ENCODE measurements around the gene PPP1R1A.

DNA sequence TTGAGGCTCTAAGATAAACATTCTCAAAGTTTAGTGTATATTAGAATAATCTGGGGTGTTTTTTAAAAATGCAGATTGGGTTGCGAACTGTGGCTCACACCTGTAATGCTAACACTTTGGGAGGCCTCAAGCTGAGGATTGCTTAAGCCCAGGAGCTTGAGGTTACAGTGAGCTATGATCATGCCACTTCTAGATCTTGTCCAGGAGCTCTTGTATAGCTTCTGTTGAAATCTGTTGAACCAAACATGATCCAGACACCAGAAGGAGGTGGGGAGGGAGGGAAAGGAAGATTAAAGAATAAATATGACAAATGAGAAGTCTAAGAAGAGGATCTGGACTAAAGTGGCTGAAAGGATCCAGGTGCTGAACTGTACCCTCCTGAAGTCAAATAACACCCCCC is 24.7 kb downstream of the PPP1R1A start:
- no peak for TF ChIP-seq POLR2A (IDR thresholded peaks at IDR 0.05)
- TF ChIP-seq, protein P1, sequence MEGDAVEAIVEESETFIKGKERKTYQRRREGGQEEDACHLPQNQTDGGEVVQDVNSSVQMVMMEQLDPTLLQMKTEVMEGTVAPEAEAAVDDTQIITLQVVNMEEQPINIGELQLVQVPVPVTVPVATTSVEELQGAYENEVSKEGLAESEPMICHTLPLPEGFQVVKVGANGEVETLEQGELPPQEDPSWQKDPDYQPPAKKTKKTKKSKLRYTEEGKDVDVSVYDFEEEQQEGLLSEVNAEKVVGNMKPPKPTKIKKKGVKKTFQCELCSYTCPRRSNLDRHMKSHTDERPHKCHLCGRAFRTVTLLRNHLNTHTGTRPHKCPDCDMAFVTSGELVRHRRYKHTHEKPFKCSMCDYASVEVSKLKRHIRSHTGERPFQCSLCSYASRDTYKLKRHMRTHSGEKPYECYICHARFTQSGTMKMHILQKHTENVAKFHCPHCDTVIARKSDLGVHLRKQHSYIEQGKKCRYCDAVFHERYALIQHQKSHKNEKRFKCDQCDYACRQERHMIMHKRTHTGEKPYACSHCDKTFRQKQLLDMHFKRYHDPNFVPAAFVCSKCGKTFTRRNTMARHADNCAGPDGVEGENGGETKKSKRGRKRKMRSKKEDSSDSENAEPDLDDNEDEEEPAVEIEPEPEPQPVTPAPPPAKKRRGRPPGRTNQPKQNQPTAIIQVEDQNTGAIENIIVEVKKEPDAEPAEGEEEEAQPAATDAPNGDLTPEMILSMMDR (IDR thresholded peaks at IDR 0.05), result no peak
